ENCODE data around the gene GRIN2C.

GRCh38 chr17:74901353-74902135 lies 41.9 kb upstream of the GRIN2C start:
- TF ChIP-seq, protein P1, sequence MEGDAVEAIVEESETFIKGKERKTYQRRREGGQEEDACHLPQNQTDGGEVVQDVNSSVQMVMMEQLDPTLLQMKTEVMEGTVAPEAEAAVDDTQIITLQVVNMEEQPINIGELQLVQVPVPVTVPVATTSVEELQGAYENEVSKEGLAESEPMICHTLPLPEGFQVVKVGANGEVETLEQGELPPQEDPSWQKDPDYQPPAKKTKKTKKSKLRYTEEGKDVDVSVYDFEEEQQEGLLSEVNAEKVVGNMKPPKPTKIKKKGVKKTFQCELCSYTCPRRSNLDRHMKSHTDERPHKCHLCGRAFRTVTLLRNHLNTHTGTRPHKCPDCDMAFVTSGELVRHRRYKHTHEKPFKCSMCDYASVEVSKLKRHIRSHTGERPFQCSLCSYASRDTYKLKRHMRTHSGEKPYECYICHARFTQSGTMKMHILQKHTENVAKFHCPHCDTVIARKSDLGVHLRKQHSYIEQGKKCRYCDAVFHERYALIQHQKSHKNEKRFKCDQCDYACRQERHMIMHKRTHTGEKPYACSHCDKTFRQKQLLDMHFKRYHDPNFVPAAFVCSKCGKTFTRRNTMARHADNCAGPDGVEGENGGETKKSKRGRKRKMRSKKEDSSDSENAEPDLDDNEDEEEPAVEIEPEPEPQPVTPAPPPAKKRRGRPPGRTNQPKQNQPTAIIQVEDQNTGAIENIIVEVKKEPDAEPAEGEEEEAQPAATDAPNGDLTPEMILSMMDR (IDR thresholded peaks at IDR 0.05; ENCODE audit: low read depth, low read length): no peak
- no peak for TF ChIP-seq POLR2A (IDR thresholded peaks at IDR 0.05; ENCODE audit: extremely low read depth, insufficient read length)
- TF ChIP-seq, protein P2, sequence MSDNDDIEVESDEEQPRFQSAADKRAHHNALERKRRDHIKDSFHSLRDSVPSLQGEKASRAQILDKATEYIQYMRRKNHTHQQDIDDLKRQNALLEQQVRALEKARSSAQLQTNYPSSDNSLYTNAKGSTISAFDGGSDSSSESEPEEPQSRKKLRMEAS (IDR thresholded peaks at IDR 0.05; ENCODE audit: low read depth, low read length): no peak

All from NB4 (cell line).